Measurements from ENCODE around the gene CXXC1. TPM values are rescaled to one million over a fixed set of nuclear protein-coding genes. Genes with fewer than 3 reads are reported as not detected.

Gene CXXC1
- total and polyA plus RNA-seq, 2 of the 8 experiments (the other 6 are each of a cell fraction or from before 2014, with no cell fraction given): 73.3 to 136 TPM

DNA sequence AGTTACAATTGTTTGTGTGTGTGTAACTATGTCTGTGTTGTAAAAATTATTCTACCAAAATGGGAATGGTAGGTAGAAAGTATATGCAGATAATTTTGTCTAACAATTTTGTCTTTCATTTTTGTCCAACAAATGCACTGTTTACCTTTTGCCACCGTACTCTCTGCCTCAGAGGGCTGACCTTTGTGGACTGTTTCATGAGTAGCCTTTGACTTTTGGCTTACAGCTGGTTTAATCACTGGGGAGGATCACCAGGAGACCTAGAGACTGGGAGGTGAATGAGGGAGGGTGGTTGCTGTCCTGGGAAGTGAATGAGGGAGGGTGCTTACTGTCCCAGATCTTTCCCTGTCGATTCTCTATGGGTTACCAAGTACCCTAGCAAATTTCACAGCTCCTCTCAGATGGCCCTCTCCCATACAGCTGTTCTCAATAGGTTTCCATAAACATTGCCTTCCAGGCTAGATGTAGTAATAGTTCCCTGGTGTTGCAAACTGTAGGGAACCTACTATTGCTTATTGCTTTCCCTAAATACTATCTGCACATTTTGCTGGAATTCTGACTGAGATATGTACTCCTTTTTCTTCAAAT, 26.5 kb upstream of the CXXC1 start (continued):
- TF ChIP-seq SP2 (IDR thresholded peaks at IDR 0.05; ENCODE audit: low read length): no peak
- TF ChIP-seq RAD21 (IDR thresholded peaks at IDR 0.05 in 1 of 2, conservative IDR thresholded peaks at IDR 0.05 in 1 of 2; ENCODE audit: low read depth in 2 of 2, low read length in 2 of 2): no peak
- TF ChIP-seq RNF2 (IDR thresholded peaks at IDR 0.05; ENCODE audit: borderline replicate concordance, low read depth, low read length, missing control alignments, poor library complexity, severe bottlenecking): no peak
- TF ChIP-seq EP300 (IDR thresholded peaks at IDR 0.05; ENCODE audit: borderline replicate concordance in 1 of 2, low read depth in 2 of 2, low read length in 2 of 2): no peak
- no peak for TF ChIP-seq FOSL1 (IDR thresholded peaks at IDR 0.05; ENCODE audit: insufficient read depth, low read depth, low read length)
- no peak for TF ChIP-seq CHD2 (IDR thresholded peaks at IDR 0.05; ENCODE audit: low read length)
- no peak for TF ChIP-seq SUZ12 (IDR thresholded peaks at IDR 0.05; ENCODE audit: low read length)

Data from H1 (cell line).